Measurements from ENCODE around the gene TLK1. TPM values are rescaled to one million over a fixed set of nuclear protein-coding genes. Genes with fewer than 3 reads are reported as not detected.

The TLK1 gene
- total and polyA plus RNA-seq, 2 experiments from 2014 or later: 41.2 to 45.0 TPM

GRCh38 chr2:171036532-171036931 is 124.2 kb downstream of the TLK1 start:
- peaks cover 76% of the 10 kb centered on the region for H3K36me3 Mint-ChIP-seq (ENCODE audit: low read depth)
- no peak overlapping the region for H3K27ac Mint-ChIP-seq
- H3K4me1 Mint-ChIP-seq: no peaks in the 10 kb centered on the region
- H3K27ac ChIP-seq (ENCODE audit: low read depth): no peak overlapping the region
- no peaks in the 10 kb centered on the region for H3K9me2 ChIP-seq (ENCODE audit: insufficient read depth)
- H3K9me3 Mint-ChIP-seq: no peaks in the 10 kb centered on the region
- H3K79me2 ChIP-seq (replicated peaks; ENCODE audit: insufficient read depth): no peaks in the 10 kb centered on the region
- H3K4me3 Mint-ChIP-seq: no peak overlapping the region
- H3K4me1 ChIP-seq (ENCODE audit: insufficient read depth): no peaks in the 10 kb centered on the region
- peaks cover 4% of the 10 kb centered on the region for H3K27me3 Mint-ChIP-seq (ENCODE audit: insufficient read depth, low read depth, poor library complexity)
- DNase-seq (ENCODE audit: low spot score) (no peak), ATAC-seq (no peak)
- no peaks in the 10 kb centered on the region for H3K27me3 ChIP-seq (ENCODE audit: insufficient read depth)
- peaks cover 11% of the 10 kb centered on the region; the same call in 1 of the 2 replicates for H3K36me3 ChIP-seq (ENCODE audit: insufficient read depth)
- H3K4me2 ChIP-seq: no peak overlapping the region
- H2AFZ ChIP-seq: no peak overlapping the region
- no peaks in the 10 kb centered on the region for H3F3A ChIP-seq (replicated peaks; ENCODE audit: low read depth)
- H4K20me1 ChIP-seq (replicated peaks; ENCODE audit: insufficient read depth): 0 out of 2 replicates have a peak, but pooled peaks cover 5% of the 10 kb centered on the region
- H3K4me3 ChIP-seq: no peak overlapping the region
- TF ChIP-seq ZNF331 (CRISPR knock-in tag; IDR thresholded peaks at IDR 0.05; ENCODE audit: low read depth) (no peak), ZNF114 (CRISPR knock-in tag; IDR thresholded peaks at IDR 0.05) (no peak), NANOG (IDR thresholded peaks at IDR 0.05; ENCODE audit: borderline replicate concordance) (no peak), JUNB (IDR thresholded peaks at IDR 0.05; ENCODE audit: unreplicated experiment) (no peak), EZH2 (IDR thresholded peaks at IDR 0.05; ENCODE audit: low read depth, unreplicated experiment) (no peak), STAT1 (IDR thresholded peaks at IDR 0.05; ENCODE audit: unreplicated experiment) (no peak), CREB1 (CRISPR knock-in tag; IDR thresholded peaks at IDR 0.05; ENCODE audit: low read depth) (no peak)
- TF ChIP-seq, protein P1, sequence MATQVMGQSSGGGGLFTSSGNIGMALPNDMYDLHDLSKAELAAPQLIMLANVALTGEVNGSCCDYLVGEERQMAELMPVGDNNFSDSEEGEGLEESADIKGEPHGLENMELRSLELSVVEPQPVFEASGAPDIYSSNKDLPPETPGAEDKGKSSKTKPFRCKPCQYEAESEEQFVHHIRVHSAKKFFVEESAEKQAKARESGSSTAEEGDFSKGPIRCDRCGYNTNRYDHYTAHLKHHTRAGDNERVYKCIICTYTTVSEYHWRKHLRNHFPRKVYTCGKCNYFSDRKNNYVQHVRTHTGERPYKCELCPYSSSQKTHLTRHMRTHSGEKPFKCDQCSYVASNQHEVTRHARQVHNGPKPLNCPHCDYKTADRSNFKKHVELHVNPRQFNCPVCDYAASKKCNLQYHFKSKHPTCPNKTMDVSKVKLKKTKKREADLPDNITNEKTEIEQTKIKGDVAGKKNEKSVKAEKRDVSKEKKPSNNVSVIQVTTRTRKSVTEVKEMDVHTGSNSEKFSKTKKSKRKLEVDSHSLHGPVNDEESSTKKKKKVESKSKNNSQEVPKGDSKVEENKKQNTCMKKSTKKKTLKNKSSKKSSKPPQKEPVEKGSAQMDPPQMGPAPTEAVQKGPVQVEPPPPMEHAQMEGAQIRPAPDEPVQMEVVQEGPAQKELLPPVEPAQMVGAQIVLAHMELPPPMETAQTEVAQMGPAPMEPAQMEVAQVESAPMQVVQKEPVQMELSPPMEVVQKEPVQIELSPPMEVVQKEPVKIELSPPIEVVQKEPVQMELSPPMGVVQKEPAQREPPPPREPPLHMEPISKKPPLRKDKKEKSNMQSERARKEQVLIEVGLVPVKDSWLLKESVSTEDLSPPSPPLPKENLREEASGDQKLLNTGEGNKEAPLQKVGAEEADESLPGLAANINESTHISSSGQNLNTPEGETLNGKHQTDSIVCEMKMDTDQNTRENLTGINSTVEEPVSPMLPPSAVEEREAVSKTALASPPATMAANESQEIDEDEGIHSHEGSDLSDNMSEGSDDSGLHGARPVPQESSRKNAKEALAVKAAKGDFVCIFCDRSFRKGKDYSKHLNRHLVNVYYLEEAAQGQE (IDR thresholded peaks at IDR 0.05; ENCODE audit: unreplicated experiment): no peak
- TF ChIP-seq, protein P2, sequence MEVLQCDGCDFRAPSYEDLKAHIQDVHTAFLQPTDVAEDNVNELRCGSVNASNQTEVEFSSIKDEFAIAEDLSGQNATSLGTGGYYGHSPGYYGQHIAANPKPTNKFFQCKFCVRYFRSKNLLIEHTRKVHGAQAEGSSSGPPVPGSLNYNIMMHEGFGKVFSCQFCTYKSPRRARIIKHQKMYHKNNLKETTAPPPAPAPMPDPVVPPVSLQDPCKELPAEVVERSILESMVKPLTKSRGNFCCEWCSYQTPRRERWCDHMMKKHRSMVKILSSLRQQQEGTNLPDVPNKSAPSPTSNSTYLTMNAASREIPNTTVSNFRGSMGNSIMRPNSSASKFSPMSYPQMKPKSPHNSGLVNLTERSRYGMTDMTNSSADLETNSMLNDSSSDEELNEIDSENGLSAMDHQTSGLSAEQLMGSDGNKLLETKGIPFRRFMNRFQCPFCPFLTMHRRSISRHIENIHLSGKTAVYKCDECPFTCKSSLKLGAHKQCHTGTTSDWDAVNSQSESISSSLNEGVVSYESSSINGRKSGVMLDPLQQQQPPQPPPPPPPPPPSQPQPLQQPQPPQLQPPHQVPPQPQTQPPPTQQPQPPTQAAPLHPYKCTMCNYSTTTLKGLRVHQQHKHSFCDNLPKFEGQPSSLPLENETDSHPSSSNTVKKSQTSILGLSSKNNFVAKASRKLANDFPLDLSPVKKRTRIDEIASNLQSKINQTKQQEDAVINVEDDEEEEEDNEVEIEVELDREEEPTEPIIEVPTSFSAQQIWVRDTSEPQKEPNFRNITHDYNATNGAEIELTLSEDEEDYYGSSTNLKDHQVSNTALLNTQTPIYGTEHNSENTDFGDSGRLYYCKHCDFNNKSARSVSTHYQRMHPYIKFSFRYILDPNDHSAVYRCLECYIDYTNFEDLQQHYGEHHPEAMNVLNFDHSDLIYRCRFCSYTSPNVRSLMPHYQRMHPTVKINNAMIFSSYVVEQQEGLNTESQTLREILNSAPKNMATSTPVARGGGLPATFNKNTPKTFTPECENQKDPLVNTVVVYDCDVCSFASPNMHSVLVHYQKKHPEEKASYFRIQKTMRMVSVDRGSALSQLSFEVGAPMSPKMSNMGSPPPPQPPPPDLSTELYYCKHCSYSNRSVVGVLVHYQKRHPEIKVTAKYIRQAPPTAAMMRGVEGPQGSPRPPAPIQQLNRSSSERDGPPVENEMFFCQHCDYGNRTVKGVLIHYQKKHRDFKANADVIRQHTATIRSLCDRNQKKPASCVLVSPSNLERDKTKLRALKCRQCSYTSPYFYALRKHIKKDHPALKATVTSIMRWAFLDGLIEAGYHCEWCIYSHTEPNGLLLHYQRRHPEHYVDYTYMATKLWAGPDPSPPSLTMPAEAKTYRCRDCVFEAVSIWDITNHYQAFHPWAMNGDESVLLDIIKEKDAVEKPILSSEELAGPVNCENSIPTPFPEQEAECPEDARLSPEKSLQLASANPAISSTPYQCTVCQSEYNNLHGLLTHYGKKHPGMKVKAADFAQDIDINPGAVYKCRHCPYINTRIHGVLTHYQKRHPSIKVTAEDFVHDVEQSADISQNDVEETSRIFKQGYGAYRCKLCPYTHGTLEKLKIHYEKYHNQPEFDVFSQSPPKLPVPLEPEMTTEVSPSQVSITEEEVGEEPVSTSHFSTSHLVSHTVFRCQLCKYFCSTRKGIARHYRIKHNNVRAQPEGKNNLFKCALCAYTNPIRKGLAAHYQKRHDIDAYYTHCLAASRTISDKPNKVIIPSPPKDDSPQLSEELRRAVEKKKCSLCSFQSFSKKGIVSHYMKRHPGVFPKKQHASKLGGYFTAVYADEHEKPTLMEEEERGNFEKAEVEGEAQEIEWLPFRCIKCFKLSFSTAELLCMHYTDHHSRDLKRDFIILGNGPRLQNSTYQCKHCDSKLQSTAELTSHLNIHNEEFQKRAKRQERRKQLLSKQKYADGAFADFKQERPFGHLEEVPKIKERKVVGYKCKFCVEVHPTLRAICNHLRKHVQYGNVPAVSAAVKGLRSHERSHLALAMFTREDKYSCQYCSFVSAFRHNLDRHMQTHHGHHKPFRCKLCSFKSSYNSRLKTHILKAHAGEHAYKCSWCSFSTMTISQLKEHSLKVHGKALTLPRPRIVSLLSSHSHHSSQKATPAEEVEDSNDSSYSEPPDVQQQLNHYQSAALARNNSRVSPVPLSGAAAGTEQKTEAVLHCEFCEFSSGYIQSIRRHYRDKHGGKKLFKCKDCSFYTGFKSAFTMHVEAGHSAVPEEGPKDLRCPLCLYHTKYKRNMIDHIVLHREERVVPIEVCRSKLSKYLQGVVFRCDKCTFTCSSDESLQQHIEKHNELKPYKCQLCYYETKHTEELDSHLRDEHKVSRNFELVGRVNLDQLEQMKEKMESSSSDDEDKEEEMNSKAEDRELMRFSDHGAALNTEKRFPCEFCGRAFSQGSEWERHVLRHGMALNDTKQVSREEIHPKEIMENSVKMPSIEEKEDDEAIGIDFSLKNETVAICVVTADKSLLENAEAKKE (CRISPR knock-in tag; IDR thresholded peaks at IDR 0.05): no peak
